Adrenal gland (tissue), 5 donors: Measurements from ENCODE around the gene XDH.

Source experiments
- POLR2A ChIP-seq, 2 donors: fragments of 450-650 bp; IDR thresholded peaks; one replicate each; pipeline ENCODE4 v1.6.1; 2017; ENCODE audit warnings: antibody characterized with exemption in 2 of 2, mild to moderate bottlenecking in 2 of 2, moderate library complexity in 1 of 2
- TF ChIP-seq, protein P1 (sequence below), 6 experiments: fragments of 450-650 bp in 4 of 6; fragments of 200-600 bp in 2 of 6; sonication (generic) in 1 of 6; IDR thresholded peaks; 1 replicate in 5 of 6; 2 replicates in 1 of 6; pipeline versions ENCODE4 v1.5.1 to v1.8.0; 2016 to 2021; ENCODE audit warnings: antibody characterized with exemption in 6 of 6, mild to moderate bottlenecking in 2 of 6, moderate library complexity in 1 of 6
- donor health status: DM: no; HTN: no; CAD: no.

- TF ChIP-seq, protein P1, sequence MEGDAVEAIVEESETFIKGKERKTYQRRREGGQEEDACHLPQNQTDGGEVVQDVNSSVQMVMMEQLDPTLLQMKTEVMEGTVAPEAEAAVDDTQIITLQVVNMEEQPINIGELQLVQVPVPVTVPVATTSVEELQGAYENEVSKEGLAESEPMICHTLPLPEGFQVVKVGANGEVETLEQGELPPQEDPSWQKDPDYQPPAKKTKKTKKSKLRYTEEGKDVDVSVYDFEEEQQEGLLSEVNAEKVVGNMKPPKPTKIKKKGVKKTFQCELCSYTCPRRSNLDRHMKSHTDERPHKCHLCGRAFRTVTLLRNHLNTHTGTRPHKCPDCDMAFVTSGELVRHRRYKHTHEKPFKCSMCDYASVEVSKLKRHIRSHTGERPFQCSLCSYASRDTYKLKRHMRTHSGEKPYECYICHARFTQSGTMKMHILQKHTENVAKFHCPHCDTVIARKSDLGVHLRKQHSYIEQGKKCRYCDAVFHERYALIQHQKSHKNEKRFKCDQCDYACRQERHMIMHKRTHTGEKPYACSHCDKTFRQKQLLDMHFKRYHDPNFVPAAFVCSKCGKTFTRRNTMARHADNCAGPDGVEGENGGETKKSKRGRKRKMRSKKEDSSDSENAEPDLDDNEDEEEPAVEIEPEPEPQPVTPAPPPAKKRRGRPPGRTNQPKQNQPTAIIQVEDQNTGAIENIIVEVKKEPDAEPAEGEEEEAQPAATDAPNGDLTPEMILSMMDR (IDR thresholded peaks at IDR 0.05): no peak
- no peak for TF ChIP-seq POLR2A (IDR thresholded peaks at IDR 0.05)
These were observed 87.0 kb downstream of the XDH start for GRCh38 chr2:31327505-31327904.
